Measurements from ENCODE around the gene NRM.
"Not testable (repeated sequence)": the region's sequence is repeated elsewhere in the genome, so short reads cannot be mapped to it uniquely, and the experiment has no call there.

NRM gene, protein sequence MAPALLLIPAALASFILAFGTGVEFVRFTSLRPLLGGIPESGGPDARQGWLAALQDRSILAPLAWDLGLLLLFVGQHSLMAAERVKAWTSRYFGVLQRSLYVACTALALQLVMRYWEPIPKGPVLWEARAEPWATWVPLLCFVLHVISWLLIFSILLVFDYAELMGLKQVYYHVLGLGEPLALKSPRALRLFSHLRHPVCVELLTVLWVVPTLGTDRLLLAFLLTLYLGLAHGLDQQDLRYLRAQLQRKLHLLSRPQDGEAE

DNA sequence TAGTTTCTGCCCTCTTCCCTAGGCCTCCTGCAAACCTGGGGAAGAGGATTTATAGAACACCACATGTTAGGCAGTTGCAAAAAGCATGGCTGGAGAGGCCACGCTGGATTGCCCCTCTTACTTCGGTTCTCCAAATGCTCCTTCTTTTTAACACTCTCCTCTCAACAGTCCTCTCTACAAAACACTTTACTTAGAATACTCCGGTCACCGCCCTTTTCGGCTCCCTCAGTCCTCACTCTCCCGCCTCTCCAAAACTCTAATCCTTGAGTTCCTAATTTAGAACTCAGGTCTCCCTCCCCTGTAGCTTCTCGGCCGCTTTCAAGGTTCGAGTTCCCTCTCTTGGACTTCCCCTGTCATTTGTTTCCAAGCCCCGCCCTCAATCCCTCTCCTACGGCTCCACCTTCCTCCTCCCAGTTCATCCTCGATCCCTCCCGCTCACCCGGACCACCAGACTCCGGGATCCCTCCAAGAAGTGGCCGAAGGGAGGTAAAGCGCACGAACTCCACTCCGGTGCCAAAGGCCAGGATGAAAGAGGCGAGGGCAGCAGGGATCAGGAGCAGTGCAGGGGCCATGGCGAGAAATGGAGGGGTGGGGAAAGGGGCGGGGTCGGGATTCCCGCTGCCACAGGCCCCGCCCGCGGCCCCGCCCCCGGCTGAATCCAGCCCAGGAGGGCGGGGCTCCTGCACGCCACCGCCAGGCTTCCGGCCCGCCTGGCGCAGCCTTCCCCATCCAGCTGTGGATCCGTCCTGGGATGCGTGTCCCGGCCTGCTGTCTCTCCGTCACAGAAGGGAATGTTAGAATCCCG is at the start of gene NRM:
Gene NRM (minus strand): TSS at position 582 of the 805 bp plus-strand sequence. CDS start 10 bp downstream, at position 572.
- DNase-seq = peak; percentile 49

- no peak for DNase-seq
Observed at GRCh38 chr6:30740540-30740870, 49.7 kb upstream of the NRM start.

DNA sequence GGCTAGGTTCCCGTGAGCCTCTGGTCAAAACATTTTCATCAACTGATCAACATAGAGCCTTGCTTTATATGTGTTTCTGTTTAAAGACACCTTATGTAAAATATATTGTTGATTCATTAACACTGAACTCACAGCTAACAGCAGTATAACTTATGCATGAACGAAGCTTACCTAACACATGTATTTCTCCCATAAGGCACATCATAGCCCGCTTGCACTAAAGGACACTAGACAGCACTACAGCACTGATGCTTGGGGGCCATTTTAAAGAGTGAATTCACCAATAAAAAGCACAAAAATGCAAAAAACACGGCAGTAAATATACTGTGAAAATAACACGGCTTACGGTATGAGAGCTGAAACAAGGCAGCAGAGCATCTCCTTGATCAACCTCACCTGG is 47.7 kb upstream of the NRM start:
- no peak for DNase-seq

DNA sequence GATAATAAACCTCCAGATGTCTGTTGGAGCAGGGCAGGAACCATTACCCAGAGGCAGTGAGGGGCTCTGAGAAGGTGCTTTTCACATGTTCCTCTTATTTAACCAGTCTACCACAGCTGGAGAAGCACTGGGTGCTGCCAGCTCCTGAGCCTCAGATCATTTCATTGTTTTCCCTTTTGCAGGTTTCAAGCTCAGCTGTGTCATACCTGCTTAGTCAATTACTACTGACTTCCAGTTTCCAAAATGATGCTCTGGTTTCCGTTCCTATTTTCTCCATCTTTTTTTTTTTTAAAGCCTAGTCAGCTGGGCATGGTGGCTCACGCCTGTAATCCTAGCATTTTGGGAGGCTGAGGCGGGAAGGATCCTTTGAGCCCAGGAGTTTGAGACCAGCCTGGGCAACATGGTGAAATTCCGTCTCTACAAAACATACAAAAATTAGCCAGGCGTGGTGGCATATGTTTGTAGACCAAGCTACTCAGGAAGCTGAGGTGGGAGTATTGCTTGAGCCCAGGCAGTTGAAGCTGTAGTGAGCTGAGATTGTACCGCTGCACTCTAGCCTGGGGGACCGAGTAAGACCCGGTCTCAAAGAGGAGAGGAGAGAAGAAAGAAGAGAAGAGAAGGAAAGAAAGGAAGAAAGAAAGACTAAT is 45.0 kb upstream of the NRM start:
- no peak for DNase-seq

- no peak for DNase-seq
Observed at GRCh38 chr6:30732237-30732943, 41.6 kb upstream of the NRM start.

DNA sequence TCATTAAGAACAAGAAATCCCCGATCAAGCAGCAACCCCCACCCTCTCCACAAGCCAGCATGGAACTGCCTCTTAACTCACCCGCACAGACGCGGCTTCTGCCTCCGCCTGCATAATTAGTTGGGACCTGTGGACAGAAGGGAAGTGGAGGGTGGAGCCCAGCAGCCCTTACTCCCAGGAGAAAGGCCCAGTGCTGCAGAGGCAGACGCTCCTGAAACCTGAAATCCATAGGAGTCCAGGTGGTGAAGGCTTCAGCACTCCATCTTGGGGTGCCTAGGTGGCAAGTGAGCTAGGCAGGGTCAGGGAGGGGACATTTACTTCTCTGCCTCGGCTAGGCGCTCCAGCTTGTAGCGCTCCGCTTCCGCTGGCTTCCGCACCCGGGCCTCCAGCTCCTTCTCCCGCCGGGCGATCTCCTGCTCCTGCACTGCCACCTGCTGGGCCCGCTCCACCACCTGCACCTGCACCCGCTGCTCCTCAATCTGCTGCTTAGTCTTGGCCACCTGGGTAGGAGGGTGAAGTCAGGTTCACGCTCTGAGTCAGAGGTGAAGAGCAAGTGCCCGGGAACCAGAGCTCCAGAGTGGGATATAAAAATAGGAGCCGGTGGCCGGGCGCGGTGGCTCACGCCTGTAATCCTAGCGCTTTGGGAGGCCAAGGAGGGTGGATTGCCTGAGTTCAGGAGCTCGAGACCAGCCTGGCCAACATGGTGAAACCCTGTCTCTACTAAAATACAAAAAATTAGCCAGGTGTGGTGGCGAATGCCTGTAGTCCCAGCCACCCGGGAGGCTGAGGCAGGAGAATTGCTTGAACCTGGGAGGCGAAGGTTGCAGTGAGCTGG is 40.0 kb upstream of the NRM start:
- peak; percentile 50 for DNase-seq

DNA sequence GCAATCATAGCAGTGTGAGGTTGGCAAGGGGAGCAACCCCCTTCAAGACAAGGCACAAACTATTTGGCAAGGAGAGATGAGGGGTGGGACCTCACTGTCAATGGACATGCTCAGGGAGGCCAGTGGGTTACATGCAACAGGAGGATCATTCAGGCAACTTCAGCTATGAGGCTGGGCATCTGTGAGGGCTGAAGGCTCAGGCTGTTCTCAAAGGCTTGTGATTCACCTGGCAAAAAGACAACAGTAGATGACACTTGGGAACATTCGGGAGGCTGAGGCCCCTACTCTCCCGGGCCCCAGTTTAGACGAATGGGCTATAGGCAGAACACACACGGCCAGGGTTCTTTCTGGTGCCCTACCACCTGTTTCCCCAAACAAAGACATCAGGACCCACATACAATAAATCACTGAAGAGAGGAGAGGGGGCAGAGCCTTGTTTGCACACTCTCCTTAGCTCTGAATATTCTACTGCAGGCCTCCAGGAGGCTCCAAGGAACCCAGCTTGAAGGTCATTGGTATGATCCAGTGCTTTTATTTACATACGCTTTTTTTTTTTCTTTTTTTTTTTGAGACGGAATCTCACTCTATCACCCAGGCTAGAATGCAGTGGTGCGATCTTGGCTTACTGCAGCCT is 37.3 kb upstream of the NRM start:
- DNase-seq = no peak

GRCh38 chr6:30726506-30727413 is 36.0 kb upstream of the NRM start:
- no peak for DNase-seq

DNA sequence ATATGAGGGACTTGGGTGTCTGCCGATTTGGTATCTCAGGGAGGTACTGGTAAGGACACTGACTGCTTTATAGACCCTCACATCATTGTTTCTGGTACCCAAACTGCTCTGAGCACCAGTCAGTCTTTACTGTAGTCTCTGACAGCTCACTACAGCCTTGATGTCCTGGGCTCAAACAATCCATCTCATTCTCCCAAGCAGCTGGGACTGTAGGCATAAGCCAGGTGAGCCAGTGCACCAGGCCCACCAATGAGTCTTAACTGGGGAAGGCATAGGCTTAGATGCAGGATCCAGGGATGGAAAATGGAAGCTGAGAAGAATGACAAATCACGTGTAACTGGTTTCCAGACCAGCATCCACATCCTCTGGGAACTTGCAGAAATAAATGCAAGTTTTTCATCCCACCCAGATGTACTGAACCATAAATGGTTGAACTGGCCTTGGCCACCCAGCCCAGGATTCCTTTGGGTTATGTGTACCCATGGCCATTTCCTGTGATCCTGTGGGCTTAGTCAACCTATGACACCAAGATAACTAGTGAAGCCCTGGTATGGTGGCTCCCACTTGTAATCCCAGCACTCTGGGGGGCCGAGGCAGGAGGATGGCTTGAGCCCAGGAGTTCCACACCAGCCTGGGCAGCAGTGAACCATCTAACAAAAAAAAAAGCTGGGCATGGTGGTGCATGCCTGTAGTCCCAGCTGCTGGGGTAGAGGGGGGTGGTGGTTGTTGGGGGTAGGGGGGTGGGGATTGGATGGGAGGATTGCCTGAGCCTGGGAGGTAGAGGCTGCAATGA is 35.1 kb upstream of the NRM start:
- no peak for DNase-seq

GRCh38 chr6:30724906-30725667 is 34.3 kb upstream of the NRM start:
- no peak for DNase-seq

DNA sequence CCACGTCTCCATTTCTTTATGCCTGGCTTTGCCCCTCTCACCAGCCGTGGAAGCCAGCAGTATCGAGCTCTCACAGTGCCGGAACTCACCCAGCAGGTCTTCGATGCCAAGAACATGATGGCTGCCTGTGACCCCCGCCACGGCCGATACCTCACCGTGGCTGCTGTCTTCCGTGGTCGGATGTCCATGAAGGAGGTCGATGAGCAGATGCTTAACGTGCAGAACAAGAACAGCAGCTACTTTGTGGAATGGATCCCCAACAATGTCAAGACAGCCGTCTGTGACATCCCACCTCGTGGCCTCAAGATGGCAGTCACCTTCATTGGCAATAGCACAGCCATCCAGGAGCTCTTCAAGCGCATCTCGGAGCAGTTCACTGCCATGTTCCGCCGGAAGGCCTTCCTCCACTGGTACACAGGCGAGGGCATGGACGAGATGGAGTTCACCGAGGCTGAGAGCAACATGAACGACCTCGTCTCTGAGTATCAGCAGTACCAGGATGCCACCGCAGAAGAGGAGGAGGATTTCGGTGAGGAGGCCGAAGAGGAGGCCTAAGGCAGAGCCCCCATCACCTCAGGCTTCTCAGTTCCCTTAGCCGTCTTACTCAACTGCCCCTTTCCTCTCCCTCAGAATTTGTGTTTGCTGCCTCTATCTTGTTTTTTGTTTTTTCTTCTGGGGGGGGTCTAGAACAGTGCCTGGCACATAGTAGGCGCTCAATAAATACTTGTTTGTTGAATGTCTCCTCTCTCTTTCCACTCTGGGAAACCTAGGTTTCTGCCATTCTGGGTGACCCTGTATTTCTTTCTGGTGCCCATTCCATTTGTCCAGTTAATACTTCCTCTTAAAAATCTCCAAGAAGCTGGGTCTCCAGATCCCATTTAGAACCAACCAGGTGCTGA is 33.3 kb upstream of the NRM start:
- DNase-seq = not testable (repeated sequence)

- DNase-seq = not testable (repeated sequence)
Observed at GRCh38 chr6:30723159-30723842, 32.5 kb upstream of the NRM start.

DNA sequence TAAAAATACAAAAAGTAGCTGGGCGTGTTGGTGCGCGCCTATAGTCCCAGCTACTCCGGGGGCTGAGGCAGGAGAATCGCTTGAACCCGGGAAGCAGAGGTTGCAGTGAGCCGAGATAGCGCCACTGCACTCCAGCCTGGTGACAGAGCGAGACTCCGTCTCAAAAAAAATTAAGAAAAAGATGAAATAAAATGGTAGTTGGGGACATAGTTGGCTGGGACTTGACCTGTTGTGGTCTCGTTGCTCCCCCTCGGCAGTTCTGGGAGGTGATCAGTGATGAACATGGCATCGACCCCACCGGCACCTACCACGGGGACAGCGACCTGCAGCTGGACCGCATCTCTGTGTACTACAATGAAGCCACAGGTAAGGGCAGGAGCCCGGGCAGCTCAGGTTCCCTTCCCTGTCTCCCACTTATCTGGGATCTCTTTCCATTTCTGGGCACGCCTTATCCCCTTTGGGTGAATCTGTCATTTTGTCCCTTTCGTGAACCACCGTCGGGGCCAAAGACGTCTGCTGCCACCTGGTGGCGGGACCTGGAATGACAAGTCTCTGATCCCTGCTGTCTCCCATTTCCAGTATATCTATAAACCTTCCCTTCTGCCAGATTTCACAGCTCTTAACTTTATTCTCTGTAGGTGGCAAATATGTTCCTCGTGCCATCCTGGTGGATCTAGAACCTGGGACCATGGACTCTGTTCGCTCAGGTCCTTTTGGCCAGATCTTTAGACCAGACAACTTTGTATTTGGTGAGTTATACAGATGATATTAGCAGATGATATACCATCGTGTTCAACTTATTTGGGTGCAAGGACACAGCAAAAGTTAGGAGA is 31.7 kb upstream of the NRM start:
- no peak for DNase-seq

DNA sequence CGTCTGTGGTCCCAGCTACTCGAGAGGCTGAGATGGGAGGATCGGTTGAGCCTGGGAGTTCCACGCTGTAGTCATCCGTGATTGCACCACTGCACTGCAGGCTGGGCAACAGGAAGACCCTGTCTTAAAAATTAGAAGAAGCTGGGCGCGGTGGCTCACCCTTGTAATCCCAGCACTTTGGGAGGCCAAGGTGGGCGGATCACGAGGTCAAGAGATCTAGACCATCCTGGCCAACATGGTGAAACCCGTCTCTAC is 31.2 kb upstream of the NRM start:
- not testable (repeated sequence) for DNase-seq

DNA sequence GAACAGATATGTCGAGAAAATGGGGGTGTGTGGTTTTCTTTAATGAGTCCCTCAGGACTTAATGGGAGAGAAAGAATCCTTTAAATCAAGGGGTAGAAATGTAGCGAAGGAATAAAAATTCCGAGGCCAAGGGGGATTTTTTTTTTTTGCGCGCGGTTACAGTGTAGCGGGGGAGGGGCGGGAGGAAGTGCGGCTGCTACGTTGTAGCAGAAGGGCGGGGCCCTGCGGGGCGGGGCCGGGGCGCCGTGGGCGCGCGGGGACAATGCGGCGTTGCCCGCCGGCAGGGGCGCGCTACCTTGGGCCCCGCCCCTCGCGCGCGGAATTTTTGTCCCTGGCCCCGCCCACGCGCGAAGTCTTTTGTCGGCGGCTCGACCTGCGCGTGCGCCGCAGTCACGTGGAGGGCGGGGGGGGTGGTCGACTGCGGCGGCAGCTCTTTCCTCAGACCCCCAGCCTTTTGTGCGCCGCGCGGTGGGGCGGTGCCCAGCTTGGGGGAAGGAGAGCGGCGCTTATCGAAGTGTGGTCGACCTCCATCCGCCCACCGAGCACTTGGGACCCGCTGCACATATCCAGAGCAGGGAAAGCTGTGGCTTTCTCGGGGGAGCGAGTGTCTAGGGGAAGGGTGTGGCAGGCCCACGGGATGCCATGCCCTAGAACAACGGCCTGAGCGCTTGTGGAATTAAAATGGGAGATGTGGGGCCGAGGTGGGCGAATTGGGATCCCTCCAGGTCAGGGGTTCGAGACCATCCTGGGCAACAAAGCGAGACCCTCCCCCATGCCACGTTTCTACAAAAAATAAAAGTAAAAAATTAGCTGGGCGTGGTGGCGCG is 30.6 kb upstream of the NRM start:
- DNase-seq = peak; percentile 55

DNA sequence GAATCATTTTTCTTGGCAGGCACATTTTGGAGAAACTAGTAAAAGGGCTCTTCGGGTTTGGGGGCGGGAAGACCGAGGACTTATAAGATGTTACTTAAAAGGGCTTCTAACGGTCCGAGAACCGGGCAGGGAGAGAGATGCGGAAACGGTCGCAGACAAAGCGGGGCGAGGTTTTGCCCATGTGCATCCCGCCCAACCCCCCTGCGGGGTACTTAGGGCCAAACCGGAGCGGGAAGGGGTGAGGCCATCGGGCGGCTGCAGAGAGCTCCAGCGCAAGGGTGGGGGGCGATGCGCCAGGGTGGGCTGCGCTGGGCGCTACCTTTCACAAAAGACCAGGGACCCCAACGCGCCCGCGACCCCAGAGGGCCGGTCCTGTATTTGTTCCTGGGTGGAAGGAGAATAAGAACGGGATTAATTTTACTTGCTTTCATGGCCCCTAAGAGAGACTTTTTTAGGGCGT is 30.0 kb upstream of the NRM start:
- DNase-seq = no peak

Measured in NCI-H1417 treated with DMSO at 0.1 percent for 48 hours (cell line).